MCF 10A (cell line): ENCODE measurements around the gene TUBA3E. TPM values are rescaled to one million over a fixed set of nuclear protein-coding genes. Genes with fewer than 3 reads are reported as not detected.
A peak's percentile ranks its signal among the peaks of the same experiment; 100 is the strongest.
"Not testable (repeated sequence)": the region's sequence is repeated elsewhere in the genome, so short reads cannot be mapped to it uniquely, and the experiment has no call there.

Source experiments
- BruUV-seq: library from RNA; stranded (reverse); fragments of 400-500 nt; replicated peaks from 2 replicates; lab custom pipeline; 2021; lab: Mats Ljungman, UMichigan
- CTCF ChIA-PET: fragments of 300-600 bp; sonication (Branson Sonifier 250); formaldehyde crosslinking; extraction: SDS; loops from one replicate; lab custom pipeline; 2021; ENCODE audit warnings: antibody characterized with exemption, inconsistent platforms; lab: Yijun Ruan, JAX
- POLR2A ChIA-PET: fragments of 300-600, 350-650 bp; sonication (Branson Sonifier 250); formaldehyde crosslinking; extraction: SDS; loops from one replicate; lab custom pipeline; 2020; ENCODE audit warnings: antibody characterized with exemption, inconsistent platforms; lab: Yijun Ruan, JAX
- DNase-seq: peaks from one replicate; pipeline ENCODE4 v3.0.0-alpha.2; 2018; ENCODE audit not compliant: unreplicated experiment
- H3K27ac Mint-ChIP-seq: one replicate; pipeline ENCODE4 v1.8.0; 2022; ENCODE audit warnings: mild to moderate bottlenecking, low read depth, mixed read lengths; ENCODE audit not compliant: unreplicated experiment
- H3K27me3 Mint-ChIP-seq: one replicate; pipeline ENCODE4 v1.8.0; 2022; ENCODE audit warnings: mixed read lengths; ENCODE audit not compliant: insufficient read depth, unreplicated experiment
- H3K36me3 Mint-ChIP-seq: one replicate; pipeline ENCODE4 v1.8.0; 2022; ENCODE audit warnings: mild to moderate bottlenecking, moderate library complexity, mixed read lengths; ENCODE audit not compliant: insufficient read depth, unreplicated experiment
- H3K4me1 Mint-ChIP-seq: one replicate; pipeline ENCODE4 v1.8.0; 2022; ENCODE audit warnings: mixed read lengths; ENCODE audit not compliant: insufficient read depth, unreplicated experiment
- H3K4me3 Mint-ChIP-seq: one replicate; pipeline ENCODE4 v1.8.0; 2022; ENCODE audit warnings: mild to moderate bottlenecking, moderate library complexity, mixed read lengths; ENCODE audit not compliant: unreplicated experiment
- H3K9me3 Mint-ChIP-seq: one replicate; pipeline ENCODE4 v1.8.0; 2022; ENCODE audit warnings: mixed read lengths; ENCODE audit not compliant: unreplicated experiment
- intact Hi-C: fragments of 100-400 bp; cut with micrococcal nuclease; formaldehyde crosslinking; loops from 2 replicates; pipeline ENCODE4 v1.14.1; 2022
- total RNA-seq: library from RNA; stranded (reverse); gene quantifications from 2 replicates; pipeline ENCODE4 v1.2.3, GENCODE V29; 2022
- TF ChIP-seq, protein P1 (sequence below): fragments of 200-600 bp; IDR thresholded peaks from one replicate; pipeline ENCODE4 v1.8.0; 2022; ENCODE audit warnings: antibody characterized with exemption, mild to moderate bottlenecking; ENCODE audit not compliant: unreplicated experiment

The TUBA3E gene
- total RNA-seq, 1 experiment from 2014 or later = not detected

DNA sequence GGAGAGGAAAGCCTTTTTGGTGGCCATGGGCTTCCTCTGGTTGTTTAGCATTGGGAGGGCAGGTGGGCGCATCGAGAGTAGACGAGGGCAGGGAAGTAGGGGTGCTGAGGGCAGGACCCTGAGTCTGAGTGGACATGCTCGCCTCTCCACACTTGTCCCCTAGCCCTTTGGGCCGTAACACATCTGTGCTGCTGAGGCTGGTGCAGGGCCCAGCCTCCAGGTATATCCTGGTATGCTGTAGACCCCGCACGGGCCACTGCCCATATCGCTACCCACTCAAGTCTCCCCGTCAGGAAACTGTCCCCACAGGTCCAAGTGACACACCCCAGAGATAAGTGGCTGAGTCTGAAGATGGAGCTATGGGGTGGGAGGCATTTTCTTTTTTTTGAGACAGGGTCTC, 39.6 kb downstream of the TUBA3E start:
- BruUV-seq = no TSS peak
- TF ChIP-seq, protein P1, sequence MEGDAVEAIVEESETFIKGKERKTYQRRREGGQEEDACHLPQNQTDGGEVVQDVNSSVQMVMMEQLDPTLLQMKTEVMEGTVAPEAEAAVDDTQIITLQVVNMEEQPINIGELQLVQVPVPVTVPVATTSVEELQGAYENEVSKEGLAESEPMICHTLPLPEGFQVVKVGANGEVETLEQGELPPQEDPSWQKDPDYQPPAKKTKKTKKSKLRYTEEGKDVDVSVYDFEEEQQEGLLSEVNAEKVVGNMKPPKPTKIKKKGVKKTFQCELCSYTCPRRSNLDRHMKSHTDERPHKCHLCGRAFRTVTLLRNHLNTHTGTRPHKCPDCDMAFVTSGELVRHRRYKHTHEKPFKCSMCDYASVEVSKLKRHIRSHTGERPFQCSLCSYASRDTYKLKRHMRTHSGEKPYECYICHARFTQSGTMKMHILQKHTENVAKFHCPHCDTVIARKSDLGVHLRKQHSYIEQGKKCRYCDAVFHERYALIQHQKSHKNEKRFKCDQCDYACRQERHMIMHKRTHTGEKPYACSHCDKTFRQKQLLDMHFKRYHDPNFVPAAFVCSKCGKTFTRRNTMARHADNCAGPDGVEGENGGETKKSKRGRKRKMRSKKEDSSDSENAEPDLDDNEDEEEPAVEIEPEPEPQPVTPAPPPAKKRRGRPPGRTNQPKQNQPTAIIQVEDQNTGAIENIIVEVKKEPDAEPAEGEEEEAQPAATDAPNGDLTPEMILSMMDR = no peak
- CTCF ChIA-PET = no interaction called here
- Mint-ChIP-seq H3K27ac (no peak overlapping the region), H3K27me3 (no peaks in the 10 kb centered on the region), H3K4me1 (no peaks in the 10 kb centered on the region), H3K36me3 (peaks cover 27% of the 10 kb centered on the region), H3K9me3 (no peaks in the 10 kb centered on the region), H3K4me3 (no peak overlapping the region)
- intact Hi-C loops = no loop called here
- DNase-seq = no peak
- POLR2A ChIA-PET = no interaction called here

DNA sequence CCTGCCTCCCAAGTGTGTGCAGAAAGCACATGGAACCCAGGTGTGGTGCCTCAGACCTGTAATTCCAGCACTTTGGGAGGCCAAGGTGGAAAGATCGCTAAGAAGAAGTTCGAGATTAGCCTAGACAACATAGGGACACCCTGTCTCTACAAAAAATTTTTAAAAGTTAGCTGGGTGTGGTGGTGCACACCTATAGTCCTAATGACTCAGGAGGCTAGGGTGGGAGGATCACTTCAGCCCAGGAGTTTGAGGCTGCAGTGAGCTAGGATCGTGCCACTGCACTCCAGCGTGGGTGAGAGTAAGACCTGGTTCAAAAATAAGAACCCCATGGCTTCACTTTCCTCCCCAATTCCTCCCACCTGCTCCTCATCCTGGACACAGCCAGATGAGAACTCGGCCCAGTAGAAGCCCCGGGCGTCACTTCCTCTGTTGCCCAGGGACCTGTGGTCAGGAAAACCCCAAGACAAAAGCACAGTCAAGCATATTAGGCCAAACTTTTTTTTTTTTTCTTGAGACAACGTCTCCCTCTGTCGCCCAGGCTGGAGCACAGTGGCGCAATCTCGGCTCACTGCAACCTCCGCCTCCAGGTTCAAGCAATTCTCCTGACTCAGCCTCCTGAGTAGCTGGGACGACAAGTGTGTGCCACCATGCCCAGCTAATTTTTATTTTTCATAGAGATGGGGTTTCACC, 40.3 kb downstream of the TUBA3E start:
- intact Hi-C loops, POLR2A ChIA-PET, H3K27me3 Mint-ChIP-seq, H3K9me3 Mint-ChIP-seq, DNase-seq, H3K4me3 Mint-ChIP-seq, H3K4me1 Mint-ChIP-seq, BruUV-seq, H3K27ac Mint-ChIP-seq: not testable (repeated sequence)
- CTCF ChIA-PET = interaction anchor here (0.9 kb wide), 1 partner anchor 180 kb away, joined by 3 read pairs; no protein-coding TSS in a partner anchor
- peaks cover 23% of the 10 kb centered on the region for H3K36me3 Mint-ChIP-seq

DNA sequence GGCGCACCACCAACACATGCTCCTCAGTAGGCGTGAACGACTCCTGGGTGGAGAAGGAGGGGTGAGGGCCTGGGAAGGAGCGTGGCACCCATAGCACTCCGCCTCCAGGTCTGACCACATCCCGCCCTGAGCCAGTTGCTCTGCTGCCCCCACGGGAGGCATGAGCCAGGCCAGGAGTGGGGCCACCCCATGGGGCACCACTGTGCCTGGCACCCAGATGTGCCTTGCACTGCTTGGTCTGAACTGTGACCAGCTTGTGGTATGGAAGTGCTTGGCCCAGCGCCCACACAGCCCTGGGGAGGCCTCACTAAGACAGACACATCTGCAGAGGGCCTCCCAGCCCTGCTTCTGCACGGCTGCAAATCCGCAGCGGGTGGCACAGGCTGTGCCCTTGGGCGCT, 40.9 kb downstream of the TUBA3E start:
- H3K36me3 Mint-ChIP-seq = peaks cover 23% of the 10 kb centered on the region
- POLR2A ChIA-PET, DNase-seq, BruUV-seq, H3K4me1 Mint-ChIP-seq, H3K27ac Mint-ChIP-seq, intact Hi-C loops, H3K27me3 Mint-ChIP-seq, H3K4me3 Mint-ChIP-seq, H3K9me3 Mint-ChIP-seq: not testable (repeated sequence)
- CTCF ChIA-PET = interaction anchor here (0.9 kb wide), 1 partner anchor 181 kb away, joined by 3 read pairs; no protein-coding TSS in a partner anchor

DNA sequence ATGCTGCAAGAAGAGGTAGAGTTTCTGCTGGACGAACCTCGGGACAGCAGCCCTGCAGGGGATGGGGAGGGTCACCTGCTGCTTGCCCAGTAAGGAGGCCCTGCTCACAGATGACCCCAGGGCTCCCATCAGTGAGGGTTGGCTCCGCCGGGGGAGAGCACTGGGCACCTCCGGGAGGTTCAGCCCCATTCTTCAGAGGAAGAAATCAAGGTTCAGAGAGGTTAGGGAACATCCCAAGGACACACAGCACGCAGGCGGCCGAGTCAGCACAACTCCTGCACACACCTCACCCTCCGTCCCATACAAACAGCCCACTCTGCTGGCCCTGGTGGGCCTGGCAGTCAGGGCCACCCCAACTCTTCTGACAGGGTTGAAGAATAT, 41.6 kb downstream of the TUBA3E start:
- no TSS peak for BruUV-seq
- ChIA-PET CTCF (no interaction called here), POLR2A (no interaction called here)
- Mint-ChIP-seq H3K27me3 (no peaks in the 10 kb centered on the region), H3K27ac (no peak overlapping the region), H3K36me3 (peaks cover 23% of the 10 kb centered on the region), H3K9me3 (no peaks in the 10 kb centered on the region), H3K4me3 (no peak overlapping the region), H3K4me1 (no peaks in the 10 kb centered on the region)
- no peak for DNase-seq
- intact Hi-C loops = loop anchor here (1.0 kb wide), 1 partner anchor 176 kb away; no protein-coding TSS in a partner anchor
- TF ChIP-seq, protein P1 = no peak

DNA sequence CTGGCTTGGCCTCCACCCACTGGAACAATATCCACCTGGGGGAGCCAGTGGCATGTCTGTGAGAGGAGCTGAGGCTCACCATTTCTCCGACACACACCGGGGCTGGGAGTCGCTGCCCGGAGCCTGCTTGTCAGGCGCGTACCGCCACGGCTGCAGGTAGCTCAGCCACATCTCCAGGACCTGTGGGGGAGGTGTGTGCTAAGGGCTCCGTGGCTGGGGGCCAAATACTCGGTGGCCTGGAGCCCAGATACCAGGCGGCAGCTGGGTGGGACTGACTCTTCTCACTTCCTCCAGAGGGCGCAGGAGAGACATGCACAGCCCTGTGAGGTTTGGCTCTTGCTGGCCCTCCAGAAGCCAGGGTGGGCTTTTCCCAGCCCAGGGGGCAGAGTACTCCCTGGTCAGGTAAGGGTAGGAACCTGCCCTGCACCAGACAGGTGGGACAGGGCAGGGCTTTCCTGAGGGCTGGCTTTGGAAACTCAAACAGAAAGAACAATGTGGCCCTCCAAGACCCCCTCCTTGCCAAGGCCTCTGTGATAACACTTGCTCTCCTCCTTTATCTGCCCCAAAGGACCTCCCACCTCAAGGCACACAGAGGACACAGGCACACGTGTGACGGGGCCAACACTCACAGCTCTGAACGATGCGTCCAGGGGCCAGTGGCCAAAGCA, 42.1 kb downstream of the TUBA3E start:
- H3K27me3 Mint-ChIP-seq, H3K27ac Mint-ChIP-seq, H3K9me3 Mint-ChIP-seq, POLR2A ChIA-PET, BruUV-seq, H3K4me1 Mint-ChIP-seq, H3K4me3 Mint-ChIP-seq: not testable (repeated sequence)
- TF ChIP-seq, protein P1 = peak; percentile 42
- peaks cover 23% of the 10 kb centered on the region for H3K36me3 Mint-ChIP-seq
- DNase-seq = peak; percentile 66
- intact Hi-C loops = loop anchor here (1.0 kb wide), 1 partner anchor 176 kb away; no protein-coding TSS in a partner anchor
- CTCF ChIA-PET = interaction anchor here (0.6 to 0.9 kb wide), 4 partner anchors 13 to 195 kb away, joined by 3 to 4 read pairs (median 3); no protein-coding TSS in a partner anchor
